Head of caudate nucleus (tissue), 42 donors: ENCODE data around the gene LRP1.
A peak's percentile ranks its signal among the peaks of the same experiment; 100 is the strongest.

Experiments
- DNase-seq, 42 donors: peaks; one replicate each; pipeline versions ENCODE4 v3.0.0 to v3.0.0-alpha.2; 2020 to 2021; ENCODE audit warnings: mixed read lengths in 7 of 42
- intact Hi-C: fragments of 100-400 bp; cut with DNase I; formaldehyde crosslinking; loops from one replicate; pipeline ENCODE4 v1.15.0; 2022

The LRP1 gene

GRCh38 chr12:57146961-57147944 is 19.0 kb downstream of the LRP1 start, which contains the start of gene LRP1-AS:
LRP1-AS (minus strand) TSS chr12:57147619.
- DNase-seq = peak in 1 of 42 donors; percentile 40
- intact Hi-C loops = no loop called here

- DNase-seq = peak in 12 of 42 donors; percentile 27 to 75 (median 52)
Observed at GRCh38 chr12:57148469-57149244, 20.4 kb downstream of the LRP1 start.

GRCh38 chr12:57149245-57149900 is 21.1 kb downstream of the LRP1 start:
- DNase-seq = peak in 1 of 42 donors; percentile 68
- intact Hi-C loops = no loop called here

More at GRCh38 chr12:57148469-57149244, 20.4 kb downstream of the LRP1 start:
- intact Hi-C loops = no loop called here

- intact Hi-C loops = no loop called here
- no peak for DNase-seq
Observed at GRCh38 chr12:57150400-57151000, 22.2 kb downstream of the LRP1 start.

- intact Hi-C loops = no loop called here
- peak in 3 of 42 donors; percentile 50 to 71 (median 64) for DNase-seq
Observed at GRCh38 chr12:57151741-57152630, 23.7 kb downstream of the LRP1 start.

- intact Hi-C loops = no loop called here
Observed at GRCh38 chr12:57152639-57153038, 24.4 kb downstream of the LRP1 start.

GRCh38 chr12:57153415-57153997 is 25.2 kb downstream of the LRP1 start:
- no peak for DNase-seq

More at GRCh38 chr12:57152639-57153038, 24.4 kb downstream of the LRP1 start:
- DNase-seq = peak in 8 of 42 donors; percentile 47 to 75 (median 59)

GRCh38 chr12:57154076-57154475 is 25.8 kb downstream of the LRP1 start:
- intact Hi-C loops = no loop called here
- DNase-seq = no peak

More at GRCh38 chr12:57153415-57153997, 25.2 kb downstream of the LRP1 start:
- intact Hi-C loops = no loop called here

GRCh38 chr12:57154804-57155434 is 26.6 kb downstream of the LRP1 start:
- intact Hi-C loops = no loop called here
- DNase-seq = no peak

- intact Hi-C loops = no loop called here
Observed at GRCh38 chr12:57156701-57157403, 28.6 kb downstream of the LRP1 start.

GRCh38 chr12:57157588-57158173 is 29.4 kb downstream of the LRP1 start:
- DNase-seq = peak in 2 of 42 donors; percentile 35 to 39
- intact Hi-C loops = no loop called here

More at GRCh38 chr12:57156701-57157403, 28.6 kb downstream of the LRP1 start:
- DNase-seq = peak in 14 of 42 donors; percentile 35 to 73 (median 46)

GRCh38 chr12:57158186-57158585 is 29.9 kb downstream of the LRP1 start:
- DNase-seq = no peak
- intact Hi-C loops = no loop called here

- no peak for DNase-seq
- intact Hi-C loops = no loop called here
Observed at GRCh38 chr12:57158665-57159064, 30.4 kb downstream of the LRP1 start.

- DNase-seq = no peak
- intact Hi-C loops = no loop called here
Observed at GRCh38 chr12:57159311-57159710, 31.0 kb downstream of the LRP1 start.

GRCh38 chr12:57160040-57160439 is 31.8 kb downstream of the LRP1 start:
- intact Hi-C loops = no loop called here

GRCh38 chr12:57160741-57161140 is 32.5 kb downstream of the LRP1 start:
- DNase-seq = no peak
- intact Hi-C loops = no loop called here

More at GRCh38 chr12:57160040-57160439, 31.8 kb downstream of the LRP1 start:
- no peak for DNase-seq
